GM19467 (cell line): Measurements from ENCODE around the gene DNHD1.

Source experiments
- ATAC-seq: cut with Tn5 transposase; IDR thresholded peaks from one replicate; pipeline ENCODE4 v1.9.1; 2021; ENCODE audit warnings: mild to moderate bottlenecking, moderate library complexity; ENCODE audit not compliant: unreplicated experiment

DNHD1 gene

GRCh38 chr11:6609502-6610015 is 112.5 kb downstream of the DNHD1 start:
- no peak for ATAC-seq

- no peak for ATAC-seq
Measured at GRCh38 chr11:6610591-6610990, 113.5 kb downstream of the DNHD1 start.

- no peak for ATAC-seq
Measured at GRCh38 chr11:6611092-6611962, 114.2 kb downstream of the DNHD1 start.

GRCh38 chr11:6611963-6612212 is 114.8 kb downstream of the DNHD1 start:
- ATAC-seq: peak; percentile 11

- ATAC-seq: peak; percentile 84
Measured at GRCh38 chr11:6612213-6613041, 115.3 kb downstream of the DNHD1 start, which contains the start of gene TAF10. TAF10 (minus strand) TSS chr11:6612216; CDS start chr11:6612189, 27 bp downstream.

- no peak for ATAC-seq
Measured at GRCh38 chr11:6613496-6613895, 116.4 kb downstream of the DNHD1 start.

GRCh38 chr11:6614446-6614845 is 117.4 kb downstream of the DNHD1 start:
- ATAC-seq: no peak

- ATAC-seq: no peak
Measured at GRCh38 chr11:6615046-6615445, 118.0 kb downstream of the DNHD1 start.

- no peak for ATAC-seq
Measured at GRCh38 chr11:6615882-6616585, 119.0 kb downstream of the DNHD1 start.

- no peak for ATAC-seq
Measured at GRCh38 chr11:6616596-6617250, 119.6 kb downstream of the DNHD1 start.

- no peak for ATAC-seq
Measured at GRCh38 chr11:6617315-6617781, 120.3 kb downstream of the DNHD1 start.

GRCh38 chr11:6618117-6619003 is 121.3 kb downstream of the DNHD1 start:
- no peak for ATAC-seq

- ATAC-seq: peak; percentile 98
Measured at GRCh38 chr11:6619004-6619745, 122.1 kb downstream of the DNHD1 start, which contains the start of gene TPP1. TPP1 (minus strand) TSS chr11:6619422; CDS start chr11:6619400, 22 bp downstream.

GRCh38 chr11:6620636-6621035 is 123.6 kb downstream of the DNHD1 start:
- no peak for ATAC-seq
